ENCODE results near the gene PPP1R37.
A peak's percentile ranks its signal among the peaks of the same experiment; 100 is the strongest.

The PPP1R37 gene

GRCh38 chr19:45158503-45159209 lies 65.7 kb downstream of the PPP1R37 start:
- H3K79me2 ChIP-seq: no peaks in the 10 kb centered on the region
- H3K4me3 ChIP-seq (ENCODE audit: low read depth, low read length): no peak overlapping the region
- no peak overlapping the region for H3K27ac ChIP-seq
- H2AFZ ChIP-seq: no peak overlapping the region
- no peaks in the 10 kb centered on the region for H3K36me3 ChIP-seq (ENCODE audit: control insufficient read depth, insufficient read depth, low read length)
- no peak overlapping the region for H3K4me2 ChIP-seq (ENCODE audit: low read length)
- TF ChIP-seq CTCF (IDR thresholded peaks at IDR 0.05): no peak
- H3K27me3 ChIP-seq (ENCODE audit: control insufficient read depth, insufficient read depth, low read length): no peaks in the 10 kb centered on the region
- H3K4me1 ChIP-seq: no peaks in the 10 kb centered on the region
- no peaks in the 10 kb centered on the region for H3K9me3 ChIP-seq (ENCODE audit: control insufficient read depth, low read length)
- H3K9ac ChIP-seq: no peak overlapping the region

GRCh38 chr19:45159210-45159970 lies 66.4 kb downstream of the PPP1R37 start:
- H3K27me3 ChIP-seq (ENCODE audit: control insufficient read depth, insufficient read depth, low read length): no peaks in the 10 kb centered on the region

GRCh38 chr19:45159971-45160324 lies 67.0 kb downstream of the PPP1R37 start:
- Histone ChIP-seq H3K27ac (no peak overlapping the region), H3K4me1 (no peaks in the 10 kb centered on the region), H3K79me2 (no peaks in the 10 kb centered on the region), H3K4me3 (ENCODE audit: low read depth, low read length) (no peak overlapping the region), H3K4me2 (ENCODE audit: low read length) (no peak overlapping the region), H3K36me3 (ENCODE audit: control insufficient read depth, insufficient read depth, low read length) (no peaks in the 10 kb centered on the region), H3K9ac (no peak overlapping the region), H3K9me3 (ENCODE audit: control insufficient read depth, low read length) (no peaks in the 10 kb centered on the region), H2AFZ (no peak overlapping the region), H3K27me3 (ENCODE audit: control insufficient read depth, insufficient read depth, low read length) (no peaks in the 10 kb centered on the region)
- no peak for TF ChIP-seq CTCF (IDR thresholded peaks at IDR 0.05)

More at GRCh38 chr19:45159210-45159970, 66.4 kb downstream of the PPP1R37 start:
- H3K36me3 ChIP-seq (ENCODE audit: control insufficient read depth, insufficient read depth, low read length): no peaks in the 10 kb centered on the region
- no peaks in the 10 kb centered on the region for H3K79me2 ChIP-seq
- no peak overlapping the region for H3K9ac ChIP-seq
- no peak for TF ChIP-seq CTCF (IDR thresholded peaks at IDR 0.05)
- no peaks in the 10 kb centered on the region for H3K9me3 ChIP-seq (ENCODE audit: control insufficient read depth, low read length)
- H3K4me1 ChIP-seq: no peaks in the 10 kb centered on the region
- H3K27ac ChIP-seq: no peak overlapping the region
- no peak overlapping the region for H3K4me3 ChIP-seq (ENCODE audit: low read depth, low read length)
- no peak overlapping the region for H2AFZ ChIP-seq
- no peak overlapping the region for H3K4me2 ChIP-seq (ENCODE audit: low read length)

GRCh38 chr19:45160870-45161737 lies 68.1 kb downstream of the PPP1R37 start, which contains the start of gene NKPD1:
TSS of gene NKPD1 (minus strand) at chr19:45160982. CDS start at chr19:45160150, 832 bp downstream.
- Histone ChIP-seq H3K27me3 (ENCODE audit: control insufficient read depth, insufficient read depth, low read length) (no peaks in the 10 kb centered on the region), H3K36me3 (ENCODE audit: control insufficient read depth, insufficient read depth, low read length) (no peaks in the 10 kb centered on the region), H3K4me3 (ENCODE audit: low read depth, low read length) (peak within 1 kb of the TSS; percentile 37), H2AFZ (peak within 1 kb of the TSS; percentile 28), H3K9me3 (ENCODE audit: control insufficient read depth, low read length) (no peaks in the 10 kb centered on the region), H3K9ac (no peak within 1 kb of the TSS), H3K79me2 (no peaks in the 10 kb centered on the region), H3K4me1 (no peaks in the 10 kb centered on the region), H3K27ac (no peak within 1 kb of the TSS), H3K4me2 (ENCODE audit: low read length) (peak within 1 kb of the TSS; percentile 67)
- no peak for TF ChIP-seq CTCF (IDR thresholded peaks at IDR 0.05)

Data from parathyroid adenoma (tissue), 2 donors.